Transverse colon (tissue), 3 donors: ENCODE measurements around the gene SPINK4.

Experiments used
- CTCF ChIP-seq, 5 experiments: fragments of 200-600 bp in 3 of 5; fragments of 450-650 bp in 2 of 5; sonication (generic) in 3 of 5; IDR thresholded peaks; 1 replicate in 2 of 5; 2 replicates in 3 of 5; pipeline ENCODE4 v1.5.1; 2016 to 2017; ENCODE audit warnings: antibody characterized with exemption in 5 of 5, inconsistent platforms in 3 of 5, mild to moderate bottlenecking in 2 of 5, moderate library complexity in 1 of 5
- POLR2A ChIP-seq: fragments of 450-650 bp; IDR thresholded peaks from one replicate; pipeline ENCODE4 v1.6.1; 2016; ENCODE audit warnings: antibody characterized with exemption, mild to moderate bottlenecking, moderate library complexity

- TF ChIP-seq POLR2A (no peak), CTCF (IDR thresholded peaks at IDR 0.05) (no peak)
Measured at GRCh38 chr9:33197279-33198152, 42.5 kb upstream of the SPINK4 start.
